Measurements from ENCODE around the gene GPR78. TPM values are rescaled to one million over a fixed set of nuclear protein-coding genes. Genes with fewer than 3 reads are reported as not detected.

GPR78 gene
- total and polyA plus RNA-seq, 2 of the 13 experiments (the other 11 are each of a cell fraction or from before 2014, with no cell fraction given), result 0.01 to 0.07 TPM

GRCh38 chr4:8539661-8540060, 40.5 kb upstream of the GPR78 start:
- no TSS peak for BruUV-seq (replicated peaks)
- Histone ChIP-seq H3K79me2 (ENCODE audit: insufficient read depth, low read length) (no peaks in the 10 kb centered on the region), H3K4me2 (ENCODE audit: low read depth, low read length) (no peak overlapping the region), H4K20me1 (ENCODE audit: insufficient read depth, low read length) (no peaks in the 10 kb centered on the region), H3K4me3 (replicated peaks in 1 of 3; ENCODE audit: insufficient read depth in 1 of 3, low read depth in 2 of 3, low read length in 3 of 3) (no peak overlapping the region), H3K27ac (ENCODE audit: extremely low read length, insufficient read depth, low read length) (no peak overlapping the region), H3K9ac (ENCODE audit: insufficient read depth, low read depth, low read length) (no peak overlapping the region), H3K36me3 (replicated peaks in 1 of 2; ENCODE audit: control insufficient read depth in 1 of 2, insufficient read depth in 2 of 2, low read length in 2 of 2) (no peaks in the 10 kb centered on the region), H3K27me3 (ENCODE audit: control insufficient read depth in 1 of 2, insufficient read depth in 2 of 2, low read length in 2 of 2) (peaks cover 0 to 25% of the 10 kb centered on the region in 2 experiments; a peak in 3 of 5 replicates), H2AFZ (ENCODE audit: low read length) (no peak overlapping the region), H3K9me3 (ENCODE audit: low read length) (no peaks in the 10 kb centered on the region), H3K4me1 (ENCODE audit: insufficient read depth, low read length) (no peaks in the 10 kb centered on the region)
- ATAC-seq, result no peak
- in situ Hi-C loops (cut with HindIII; ENCODE audit: extremely low pct_ligation_motif_present, low pct_unique_long_range_greater_than_20kb) (loop anchor here (10.0 kb wide), 1 partner anchor 65 kb away; no protein-coding TSS in a partner anchor), intact Hi-C loops (cut with micrococcal nuclease; ENCODE audit: unreplicated experiment) (no loop called here)
- no peak for DNase-seq (ENCODE audit: low spot score)
- ChIA-PET CTCF (ENCODE audit: low intra/inter-chr PET ratio, low total read pairs) (no interaction called here), POLR2A (no interaction called here)
- FAIRE-seq, result no peak
- TF ChIP-seq HOXA9 (CRISPR knock-in tag; IDR thresholded peaks at IDR 0.05; ENCODE audit: borderline replicate concordance), result no peak
- TF ChIP-seq XRCC5 (optimal IDR thresholded peaks at IDR 0.05; ENCODE audit: low read length), result no peak
- TF ChIP-seq SSRP1 (CRISPR knock-in tag; IDR thresholded peaks at IDR 0.05), result no peak
- TF ChIP-seq NCOA2 (CRISPR knock-in tag; IDR thresholded peaks at IDR 0.05), result no peak
- no peak for TF ChIP-seq ZNF34 (CRISPR knock-in tag; IDR thresholded peaks at IDR 0.05; ENCODE audit: borderline replicate concordance)
- TF ChIP-seq CEBPG (CRISPR knock-in tag; IDR thresholded peaks at IDR 0.05), result no peak
- no CpG with 5 or more reads among the region's 5 CpGs for WGBS (ENCODE audit: low lambda C conversion rate)

- Histone ChIP-seq H3K4me1 (ENCODE audit: insufficient read depth, low read length) (no peaks in the 10 kb centered on the region), H3K4me3 (replicated peaks in 1 of 3; ENCODE audit: insufficient read depth in 1 of 3, low read depth in 2 of 3, low read length in 3 of 3) (no peak overlapping the region), H3K36me3 (replicated peaks in 1 of 2; ENCODE audit: control insufficient read depth in 1 of 2, insufficient read depth in 2 of 2, low read length in 2 of 2) (no peaks in the 10 kb centered on the region), H3K79me2 (ENCODE audit: insufficient read depth, low read length) (no peaks in the 10 kb centered on the region), H2AFZ (ENCODE audit: low read length) (no peak overlapping the region), H3K9ac (ENCODE audit: insufficient read depth, low read depth, low read length) (no peak overlapping the region), H3K27ac (ENCODE audit: extremely low read length, insufficient read depth, low read length) (no peak overlapping the region), H3K4me2 (ENCODE audit: low read depth, low read length) (no peak overlapping the region), H3K9me3 (ENCODE audit: low read length) (no peaks in the 10 kb centered on the region), H3K27me3 (ENCODE audit: control insufficient read depth in 1 of 2, insufficient read depth in 2 of 2, low read length in 2 of 2) (peaks cover 0 to 28% of the 10 kb centered on the region in 2 experiments; a peak in 3 of 5 replicates), H4K20me1 (ENCODE audit: insufficient read depth, low read length) (no peaks in the 10 kb centered on the region)
- DNase-seq (ENCODE audit: low spot score), result no peak
- no TSS peak for BruUV-seq (replicated peaks)
- in situ Hi-C loops (cut with HindIII; ENCODE audit: extremely low pct_ligation_motif_present, low pct_unique_long_range_greater_than_20kb), result loop anchor here (10.0 kb wide), 1 partner anchor 65 kb away; no protein-coding TSS in a partner anchor
- no peak for ATAC-seq
- WGBS (ENCODE audit: low lambda C conversion rate), result 41% methylated on average over 9 of the region's 9 CpGs
- ChIA-PET POLR2A (no interaction called here), CTCF (ENCODE audit: low intra/inter-chr PET ratio, low total read pairs) (no interaction called here)
- TF ChIP-seq, protein P1, sequence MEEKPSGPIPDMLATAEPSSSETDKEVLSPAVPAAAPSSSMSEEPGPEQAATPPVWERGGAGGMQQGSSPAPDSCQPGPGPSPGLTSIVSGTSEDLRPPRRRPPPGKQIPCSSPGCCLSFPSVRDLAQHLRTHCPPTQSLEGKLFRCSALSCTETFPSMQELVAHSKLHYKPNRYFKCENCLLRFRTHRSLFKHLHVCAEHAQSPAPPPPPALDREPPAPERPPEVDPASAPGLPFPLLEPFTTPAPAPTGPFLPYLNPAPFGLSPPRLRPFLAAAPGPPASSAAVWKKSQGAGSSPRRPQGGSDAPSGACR (CRISPR knock-in tag; IDR thresholded peaks at IDR 0.05), result no peak
- TF ChIP-seq, protein P2, sequence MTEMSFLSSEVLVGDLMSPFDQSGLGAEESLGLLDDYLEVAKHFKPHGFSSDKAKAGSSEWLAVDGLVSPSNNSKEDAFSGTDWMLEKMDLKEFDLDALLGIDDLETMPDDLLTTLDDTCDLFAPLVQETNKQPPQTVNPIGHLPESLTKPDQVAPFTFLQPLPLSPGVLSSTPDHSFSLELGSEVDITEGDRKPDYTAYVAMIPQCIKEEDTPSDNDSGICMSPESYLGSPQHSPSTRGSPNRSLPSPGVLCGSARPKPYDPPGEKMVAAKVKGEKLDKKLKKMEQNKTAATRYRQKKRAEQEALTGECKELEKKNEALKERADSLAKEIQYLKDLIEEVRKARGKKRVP (CRISPR knock-in tag; IDR thresholded peaks at IDR 0.05), result no peak
- TF ChIP-seq AHR (CRISPR knock-in tag; IDR thresholded peaks at IDR 0.05) (no peak), ZNF292 (CRISPR knock-in tag; IDR thresholded peaks at IDR 0.05; ENCODE audit: borderline replicate concordance, low read depth) (no peak), ZSCAN31 (CRISPR knock-in tag; IDR thresholded peaks at IDR 0.05; ENCODE audit: low read depth) (no peak)
- intact Hi-C loops (cut with micrococcal nuclease; ENCODE audit: unreplicated experiment), result no loop called here
- no peak for FAIRE-seq
Observed at GRCh38 chr4:8540072-8540471, 40.1 kb upstream of the GPR78 start.
